Natural killer cell (primary cell): ENCODE data around the gene ZC3HAV1L. TPM values are rescaled to one million over a fixed set of nuclear protein-coding genes. Genes with fewer than 3 reads are reported as not detected.
"Not testable (repeated sequence)": the region's sequence is repeated elsewhere in the genome, so short reads cannot be mapped to it uniquely, and the experiment has no call there.

Experiments
- ATAC-seq, 3 donors: fragments of 150-1000 bp in 2 of 3; fragments of 200-7000 bp in 1 of 3; cut with Tn5 transposase; 1 replicate in 1 of 3; 2 replicates in 2 of 3; pipeline ENCODE4 v1.10.0; 2021; ENCODE audit warnings: mild to moderate bottlenecking in 2 of 3, moderate library complexity in 2 of 3
- DNase-seq, 2 donors: peaks; one replicate each; pipeline versions ENCODE4 v3.0.0 to v3.0.0-alpha.2; 2013 to 2021; ENCODE audit warnings: mixed read lengths in 1 of 2
- H3K27ac ChIP-seq: one replicate; pipeline ENCODE4 v1.5.1; 2013; ENCODE audit warnings: mild to moderate bottlenecking, low read length
- H3K27me3 ChIP-seq: one replicate; pipeline ENCODE4 v1.6.1; 2013; ENCODE audit warnings: low read length; ENCODE audit not compliant: control insufficient read depth, insufficient read depth
- H3K36me3 ChIP-seq: one replicate; pipeline ENCODE4 v1.6.1; 2013; ENCODE audit warnings: low read length; ENCODE audit not compliant: control insufficient read depth, insufficient read depth
- H3K4me1 ChIP-seq: one replicate; pipeline ENCODE4 v1.6.1; 2013; ENCODE audit warnings: low read length; ENCODE audit not compliant: control insufficient read depth, insufficient read depth
- H3K4me3 ChIP-seq: one replicate; pipeline ENCODE4 v1.5.1; 2013; ENCODE audit warnings: low read length
- H3K9me3 ChIP-seq: one replicate; pipeline ENCODE4 v1.6.1; 2013; ENCODE audit warnings: low read length; ENCODE audit not compliant: control insufficient read depth, insufficient read depth
- H3K27ac Mint-ChIP-seq, 2 donors: one replicate each; pipeline ENCODE4 v1.8.0; 2022; ENCODE audit warnings: mild to moderate bottlenecking in 2 of 2, mixed read lengths in 2 of 2, moderate library complexity in 1 of 2
- H3K27me3 Mint-ChIP-seq, 2 donors: one replicate each; pipeline ENCODE4 v1.8.0; 2022; ENCODE audit warnings: low read depth in 2 of 2, mixed read lengths in 2 of 2
- H3K36me3 Mint-ChIP-seq: one replicate; pipeline ENCODE4 v1.8.0; 2022; ENCODE audit warnings: mixed read lengths
- H3K4me1 Mint-ChIP-seq, 2 donors: one replicate each; pipeline ENCODE4 v1.8.0; 2022; ENCODE audit warnings: mixed read lengths in 2 of 2
- H3K4me3 Mint-ChIP-seq: one replicate; pipeline ENCODE4 v1.8.0; 2022; ENCODE audit warnings: mild to moderate bottlenecking, moderate library complexity, mixed read lengths
- H3K9me3 Mint-ChIP-seq, 2 donors: one replicate each; pipeline ENCODE4 v1.8.0; 2022; ENCODE audit warnings: mixed read lengths in 2 of 2
- CTCF ChIP-seq: fragments of 200-600 bp; IDR thresholded peaks from one replicate; pipeline ENCODE4 v1.8.0; 2022; ENCODE audit warnings: antibody characterized with exemption
- WGBS: methylation state at CpG from one replicate; pipeline ENCODE4 v1.1.7; 2013; ENCODE audit warnings: missing lambda C conversion rate; ENCODE audit not compliant: insufficient coverage; 5-methylcytosine and 5-hydroxymethylcytosine counted together
- intact Hi-C: fragments of 100-400 bp; cut with micrococcal nuclease; formaldehyde crosslinking; loops from one replicate; pipeline ENCODE4 v1.14.2; 2022
- total RNA-seq, 4 donors: library from RNA; stranded (reverse); fragments of 120-200 nt in 1 of 4; gene quantifications; one replicate each; pipeline versions ENCODE4 v1.2.3 to v1.2.4, GENCODE V29; 2013 to 2022

ZC3HAV1L gene
- total RNA-seq, 3 donors from 2014 or later (not counting 1 experiment from before 2014, with no cell fraction given), result 0.75 to 2.3 (median 1.1) TPM

DNA sequence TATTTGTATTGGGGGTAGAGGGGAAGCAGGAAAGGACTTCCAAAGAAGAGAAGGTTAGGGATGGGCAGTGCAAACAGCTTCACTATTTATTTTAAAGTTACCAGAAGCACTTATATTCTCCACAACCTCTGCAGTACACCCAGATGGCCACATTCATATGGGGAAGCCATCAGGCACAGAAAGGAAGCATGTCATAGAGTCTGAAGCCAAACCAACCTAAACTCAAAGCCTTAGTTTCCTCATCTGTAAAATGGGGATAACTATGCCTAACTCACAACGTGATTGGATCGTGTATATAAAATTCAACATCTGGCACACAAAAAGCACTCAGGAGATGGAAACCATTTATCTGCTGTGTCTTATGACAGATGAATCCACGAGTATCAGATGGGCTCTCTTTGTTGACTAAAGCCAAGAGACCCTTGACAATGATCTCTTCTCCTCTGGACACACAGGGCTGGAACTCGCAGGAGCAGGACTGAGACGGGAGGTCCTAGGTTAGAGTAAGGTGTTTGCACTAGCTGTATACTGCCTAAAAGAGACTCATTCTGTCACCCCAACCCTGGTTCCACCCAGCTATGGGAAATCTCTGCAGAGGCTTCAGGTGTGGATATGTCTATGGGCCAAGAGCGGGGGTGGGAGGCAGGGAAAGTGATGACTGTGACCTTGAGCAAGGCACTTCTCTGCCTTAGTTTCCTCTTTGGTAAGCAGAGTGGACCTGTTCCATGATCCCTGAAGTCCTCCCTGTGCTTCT lies 56.4 kb downstream of the ZC3HAV1L start:
- no peak overlapping the region for H3K4me3 ChIP-seq
- Mint-ChIP-seq H3K9me3 (no peaks in the 10 kb centered on the region), H3K27me3 (peaks cover 35 to 44% of the 10 kb centered on the region in 2 donors), H3K36me3 (no peaks in the 10 kb centered on the region), H3K4me1 (peaks cover 9 to 21% of the 10 kb centered on the region in 2 donors), H3K27ac (no peak overlapping the region), H3K4me3 (peak overlapping the region; percentile 68)
- intact Hi-C loops, result no loop called here
- peaks cover 21% of the 10 kb centered on the region for H3K27me3 ChIP-seq
- H3K36me3 ChIP-seq, result no peaks in the 10 kb centered on the region
- DNase-seq (peak in 1 of 2 donors; percentile 40), ATAC-seq (no peak)
- peaks cover 15% of the 10 kb centered on the region for H3K4me1 ChIP-seq
- no peak overlapping the region for H3K27ac ChIP-seq
- no peaks in the 10 kb centered on the region for H3K9me3 ChIP-seq
- no peak for TF ChIP-seq CTCF
- WGBS, result 94% methylated on average over 6 of the region's 6 CpGs

DNA sequence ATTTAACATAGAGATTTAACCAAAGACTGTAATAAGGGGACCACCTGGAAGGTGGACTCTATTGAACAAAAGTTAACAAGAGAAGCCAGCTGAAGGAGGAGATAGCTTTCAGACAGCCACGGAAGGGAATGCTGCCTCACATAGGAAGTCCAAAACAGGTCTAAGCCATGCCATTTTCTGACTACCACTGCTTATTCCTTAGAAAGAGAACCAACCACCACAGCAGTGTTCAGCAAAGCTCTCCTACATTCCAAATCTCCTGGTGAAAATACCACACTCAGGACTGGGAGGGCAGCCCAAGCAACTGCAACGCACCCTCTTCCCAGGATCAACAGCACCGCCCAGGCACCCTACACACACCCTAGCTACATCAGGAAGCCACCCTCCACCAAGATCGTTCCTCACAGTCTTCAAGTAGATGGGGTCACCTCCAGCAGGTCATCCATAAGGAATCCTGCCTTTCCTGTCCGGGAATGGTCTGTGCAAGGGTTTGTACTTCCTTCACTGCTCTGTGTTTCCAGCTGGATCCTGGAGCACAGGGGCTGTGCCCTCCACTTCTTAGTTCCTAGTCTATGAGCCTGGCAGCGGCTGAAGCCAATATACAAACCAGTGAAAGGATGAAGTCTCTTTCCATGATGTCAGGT lies 57.2 kb downstream of the ZC3HAV1L start:
- intact Hi-C loops, result no loop called here
- no peak overlapping the region for H3K27ac Mint-ChIP-seq
- no peaks in the 10 kb centered on the region for H3K9me3 ChIP-seq
- ATAC-seq (no peak), DNase-seq (no peak)
- H3K27me3 ChIP-seq, result peaks cover 21% of the 10 kb centered on the region
- no peak for TF ChIP-seq CTCF
- H3K36me3 Mint-ChIP-seq, result no peaks in the 10 kb centered on the region
- no peak overlapping the region for H3K4me3 Mint-ChIP-seq
- H3K4me1 ChIP-seq, result peaks cover 15% of the 10 kb centered on the region
- no peak overlapping the region for H3K4me3 ChIP-seq
- WGBS, result 95% methylated on average over 6 of the region's 6 CpGs
- H3K9me3 Mint-ChIP-seq, result no peaks in the 10 kb centered on the region
- peaks cover 35 to 44% of the 10 kb centered on the region in 2 donors for H3K27me3 Mint-ChIP-seq
- H3K4me1 Mint-ChIP-seq, result peaks cover 9 to 21% of the 10 kb centered on the region in 2 donors
- H3K36me3 ChIP-seq, result no peaks in the 10 kb centered on the region
- H3K27ac ChIP-seq, result no peak overlapping the region

DNA sequence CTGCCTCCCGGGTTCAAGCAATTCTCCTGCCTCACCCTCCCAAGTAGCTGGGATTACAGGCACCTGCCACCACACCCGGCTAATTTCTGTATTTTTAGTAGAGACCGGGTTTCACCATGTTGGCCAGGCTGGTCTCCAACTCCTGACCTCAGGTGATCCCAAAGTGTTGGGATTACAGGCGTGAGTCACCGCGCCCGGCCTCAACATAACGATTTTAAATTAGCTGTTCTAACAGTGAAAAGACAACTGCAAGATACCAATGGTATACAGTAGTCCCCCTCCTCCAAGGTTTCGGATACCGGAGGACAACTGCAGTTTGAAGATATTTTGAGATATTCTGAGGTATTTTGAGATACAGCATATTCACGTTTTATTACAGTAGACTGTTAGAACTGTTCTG lies 59.7 kb downstream of the ZC3HAV1L start:
- H3K4me1 ChIP-seq, H3K4me3 ChIP-seq, intact Hi-C loops, ATAC-seq, H3K36me3 Mint-ChIP-seq, DNase-seq, H3K27ac Mint-ChIP-seq, H3K9me3 Mint-ChIP-seq, H3K4me3 Mint-ChIP-seq, H3K36me3 ChIP-seq, H3K9me3 ChIP-seq, H3K27ac ChIP-seq: not testable (repeated sequence)
- Mint-ChIP-seq H3K27me3 (peaks cover 35 to 47% of the 10 kb centered on the region in 2 donors), H3K4me1 (peaks cover 9 to 11% of the 10 kb centered on the region in 2 donors)
- peaks cover 21% of the 10 kb centered on the region for H3K27me3 ChIP-seq
- 92% methylated on average over 8 of the region's 11 CpGs for WGBS

Other genes starting within 250 kb of the ZC3HAV1L start
- not detected for gene TMEM213, start 238.0 kb downstream of the ZC3HAV1L start, total RNA-seq
- not detected for gene ATP6V0A4, start 237.8 kb downstream of the ZC3HAV1L start, total RNA-seq
- gene KIAA1549, start 54.7 kb downstream of the ZC3HAV1L start, total RNA-seq, result under 1 TPM; 0.08 to 0.09 (median 0.09) TPM
- gene ZC3HAV1, start 73.7 kb upstream of the ZC3HAV1L start, total RNA-seq, result 100 to 1,000 TPM; 129 to 153 (median 137) TPM
- gene UBN2, start 195.2 kb upstream of the ZC3HAV1L start, total RNA-seq, result 10 to 100 TPM; 17.6 to 33.2 (median 21.2) TPM